Esophagus muscularis mucosa (tissue), 4 donors: ENCODE measurements around the gene ACOXL. TPM values are rescaled to one million over a fixed set of nuclear protein-coding genes. Genes with fewer than 3 reads are reported as not detected.

ENCODE experiments used
- DNase-seq: peaks from one replicate; pipeline ENCODE4 v3.0.0-alpha.2; 2017; ENCODE audit errors: extremely low spot score
- H3K27ac ChIP-seq, 4 donors: fragments of 200-600 bp; sonication (generic); replicated peaks in 1 of 4; 1 replicate in 3 of 4; 2 replicates in 1 of 4; pipeline ENCODE4 v1.5.1; 2016 to 2019; ENCODE audit warnings: mild to moderate bottlenecking in 1 of 4
- H3K27me3 ChIP-seq, 4 donors: fragments of 200-600 bp; sonication (generic); one replicate each; pipeline versions ENCODE4 v1.5.1 to v1.6.0; 2016 to 2019
- H3K36me3 ChIP-seq, 4 donors: fragments of 200-600 bp; sonication (generic); one replicate each; pipeline ENCODE4 v1.5.1; 2016 to 2019
- H3K4me1 ChIP-seq, 4 donors: fragments of 200-600 bp; sonication (generic); one replicate each; pipeline ENCODE4 v1.5.1; 2016 to 2019
- H3K4me3 ChIP-seq, 4 donors: fragments of 200-600 bp; sonication (generic); 1 replicate in 2 of 4; 2 replicates in 2 of 4; pipeline ENCODE4 v1.5.1; 2016 to 2019; ENCODE audit warnings: mild to moderate bottlenecking in 4 of 4, moderate library complexity in 1 of 4
- H3K9me3 ChIP-seq, 4 donors: fragments of 200-600 bp; sonication (generic); 1 replicate in 3 of 4; 2 replicates in 1 of 4; pipeline ENCODE4 v1.5.1; 2016 to 2019
- EP300 ChIP-seq: sonication (generic); formaldehyde crosslinking; IDR thresholded peaks from one replicate; pipeline ENCODE4 v1.6.1; 2017; ENCODE audit warnings: antibody characterized with exemption
- POLR2A ChIP-seq: fragments of 450-650 bp; IDR thresholded peaks from one replicate; pipeline ENCODE4 v1.6.1; 2017; ENCODE audit warnings: antibody characterized with exemption, moderate library complexity, mild to moderate bottlenecking, low read depth
- POLR2AphosphoS5 ChIP-seq, 2 donors: sonication (generic); formaldehyde crosslinking; IDR thresholded peaks; one replicate each; pipeline ENCODE4 v1.6.1; 2017; ENCODE audit warnings: antibody characterized with exemption in 2 of 2
- WGBS: methylation state at CpG from one replicate; pipeline ENCODE4 v1.1.5; 2018; 5-methylcytosine and 5-hydroxymethylcytosine counted together
- intact Hi-C: fragments of 100-400 bp; cut with DNase I; formaldehyde crosslinking; loops from one replicate; pipeline ENCODE4 v1.15.1; 2023
- total RNA-seq, 4 donors: library from RNA; depleted of rRNA; stranded (reverse); fragments of >200 nt; gene quantifications; one replicate each; pipeline versions ENCODE4 v1.1.0 to v1.2.1, GENCODE V29; 2016
- TF ChIP-seq, protein P1 (sequence below), 3 experiments: fragments of 200-600 bp in 2 of 3; fragments of 450-650 bp in 1 of 3; sonication (generic) in 2 of 3; IDR thresholded peaks; one replicate each; pipeline ENCODE4 v1.5.1; 2017 to 2019; ENCODE audit warnings: antibody characterized with exemption in 3 of 3, mild to moderate bottlenecking in 2 of 3, moderate library complexity in 1 of 3

Gene ACOXL
- total RNA-seq, 4 donors from 2014 or later: not detected

DNA sequence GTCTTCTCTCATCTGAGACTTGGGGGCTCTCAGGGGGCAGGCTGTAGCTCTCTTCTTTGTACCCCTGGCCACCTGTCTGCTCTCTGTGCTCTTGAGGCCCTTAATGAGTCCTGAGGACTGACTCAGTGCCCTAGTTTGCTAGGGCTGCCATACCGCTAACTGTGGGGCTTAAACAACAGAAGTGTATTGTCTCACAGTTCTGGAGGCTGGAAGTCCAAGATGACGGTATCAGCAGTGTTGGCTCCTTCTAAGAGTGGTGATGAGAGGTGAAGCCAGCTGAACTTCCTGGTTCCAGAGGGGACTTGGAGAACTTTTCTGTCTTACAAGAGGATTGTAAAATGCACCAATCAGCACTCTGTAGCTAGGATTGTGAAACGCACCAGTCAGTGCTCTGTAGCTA, 67.0 kb downstream of the ACOXL start:
- H3K4me1 ChIP-seq: no peaks in the 10 kb centered on the region
- H3K9me3 ChIP-seq: peaks cover 0 to under 1% (median under 1%) of the 10 kb centered on the region in 4 donors
- 94% methylated on average over 3 of the region's 3 CpGs for WGBS
- H3K27ac ChIP-seq: no peak overlapping the region
- peaks cover 0 to 27% (median 0%) of the 10 kb centered on the region in 4 donors for H3K27me3 ChIP-seq
- intact Hi-C loops: no loop called here
- no peaks in the 10 kb centered on the region for H3K36me3 ChIP-seq
- TF ChIP-seq, protein P1, sequence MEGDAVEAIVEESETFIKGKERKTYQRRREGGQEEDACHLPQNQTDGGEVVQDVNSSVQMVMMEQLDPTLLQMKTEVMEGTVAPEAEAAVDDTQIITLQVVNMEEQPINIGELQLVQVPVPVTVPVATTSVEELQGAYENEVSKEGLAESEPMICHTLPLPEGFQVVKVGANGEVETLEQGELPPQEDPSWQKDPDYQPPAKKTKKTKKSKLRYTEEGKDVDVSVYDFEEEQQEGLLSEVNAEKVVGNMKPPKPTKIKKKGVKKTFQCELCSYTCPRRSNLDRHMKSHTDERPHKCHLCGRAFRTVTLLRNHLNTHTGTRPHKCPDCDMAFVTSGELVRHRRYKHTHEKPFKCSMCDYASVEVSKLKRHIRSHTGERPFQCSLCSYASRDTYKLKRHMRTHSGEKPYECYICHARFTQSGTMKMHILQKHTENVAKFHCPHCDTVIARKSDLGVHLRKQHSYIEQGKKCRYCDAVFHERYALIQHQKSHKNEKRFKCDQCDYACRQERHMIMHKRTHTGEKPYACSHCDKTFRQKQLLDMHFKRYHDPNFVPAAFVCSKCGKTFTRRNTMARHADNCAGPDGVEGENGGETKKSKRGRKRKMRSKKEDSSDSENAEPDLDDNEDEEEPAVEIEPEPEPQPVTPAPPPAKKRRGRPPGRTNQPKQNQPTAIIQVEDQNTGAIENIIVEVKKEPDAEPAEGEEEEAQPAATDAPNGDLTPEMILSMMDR (IDR thresholded peaks at IDR 0.05): no peak
- no peak for TF ChIP-seq POLR2AphosphoS5 (IDR thresholded peaks at IDR 0.05)
- TF ChIP-seq EP300: no peak
- no peak for TF ChIP-seq POLR2A
- no peak for DNase-seq
- no peak overlapping the region for H3K4me3 ChIP-seq

DNA sequence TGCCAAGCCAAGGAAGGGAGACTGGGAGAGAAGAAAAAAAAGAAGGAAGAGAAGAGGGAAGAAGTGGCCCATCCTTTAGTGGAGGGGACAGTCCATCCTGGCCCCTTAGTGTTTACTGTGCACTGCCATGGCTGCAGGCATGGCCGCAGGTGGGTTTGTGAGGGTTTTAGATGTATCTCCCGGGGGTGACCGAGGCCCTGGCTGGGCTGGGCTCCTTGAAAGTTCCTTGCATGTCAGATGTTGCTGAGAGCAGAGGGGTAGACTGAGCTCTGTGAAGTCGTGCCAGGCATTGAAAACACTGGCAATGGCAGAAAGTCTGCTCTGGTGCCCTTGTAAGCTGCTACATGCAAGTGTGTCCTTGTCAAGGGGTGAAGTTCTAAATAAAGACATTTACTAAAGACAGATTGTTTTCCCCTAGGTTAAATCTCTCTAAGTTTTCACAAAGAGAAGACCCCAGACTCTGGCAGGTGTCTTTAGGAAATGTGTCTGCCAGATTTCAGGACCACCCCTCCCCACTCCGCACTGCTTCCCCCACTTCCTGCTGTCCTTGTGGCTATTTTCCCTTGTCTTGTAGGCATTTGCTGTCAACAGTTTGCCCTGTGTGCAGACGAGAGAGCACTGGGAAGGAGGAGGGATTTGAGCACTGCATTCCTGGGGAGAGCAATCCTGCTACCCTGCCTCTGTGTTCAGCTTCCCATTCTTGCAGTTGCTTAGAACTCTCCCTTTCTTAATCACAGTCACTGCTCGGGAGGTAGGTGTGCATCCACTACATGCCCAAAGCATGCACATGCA, 68.4 kb downstream of the ACOXL start:
- TF ChIP-seq, protein P1 (IDR thresholded peaks at IDR 0.05): no peak
- TF ChIP-seq EP300: no peak
- WGBS: 81% methylated on average over 7 of the region's 7 CpGs
- Histone ChIP-seq H3K27ac (no peak overlapping the region), H3K4me1 (no peaks in the 10 kb centered on the region), H3K36me3 (no peaks in the 10 kb centered on the region), H3K27me3 (peaks cover 0 to 23% (median 0%) of the 10 kb centered on the region in 4 donors), H3K4me3 (no peak overlapping the region), H3K9me3 (peaks cover 0 to 7% (median 2%) of the 10 kb centered on the region in 4 donors)
- DNase-seq: peak; percentile 88
- intact Hi-C loops: no loop called here

DNA sequence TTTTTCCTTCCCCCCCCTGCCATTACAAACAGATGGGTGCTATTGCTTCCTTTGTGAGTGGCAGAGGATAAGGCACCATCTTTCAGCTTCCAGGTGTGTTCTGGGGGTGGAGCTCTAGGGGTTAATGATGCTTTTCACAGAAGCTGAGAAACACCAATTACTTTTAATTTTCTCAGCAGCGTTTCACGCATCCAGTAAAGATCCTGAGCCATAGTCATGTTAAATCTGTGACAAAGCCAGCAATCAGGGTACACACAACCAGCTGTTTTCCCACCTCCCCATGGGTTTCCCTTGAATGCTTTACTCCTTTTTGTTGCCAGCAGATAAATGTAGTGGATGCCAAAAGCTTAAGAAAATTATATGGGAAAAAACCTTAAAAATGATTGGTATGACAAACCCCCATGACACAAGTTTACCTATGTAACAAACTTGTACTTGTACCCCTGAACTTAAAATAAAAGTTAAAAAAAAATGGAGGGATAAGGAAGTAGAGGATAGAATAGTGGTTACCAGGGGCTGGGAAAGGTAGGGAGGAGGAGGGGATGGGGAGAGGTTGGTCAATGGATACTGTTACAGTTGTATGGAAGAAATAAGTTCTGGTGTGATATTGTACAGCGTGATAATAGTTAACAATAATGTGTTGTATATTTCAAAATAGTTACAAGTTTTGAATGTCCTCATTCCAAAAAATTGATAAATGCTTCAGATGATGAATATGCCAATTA, 70.0 kb downstream of the ACOXL start:
- intact Hi-C loops: no loop called here
- no peaks in the 10 kb centered on the region for H3K36me3 ChIP-seq
- WGBS: 73% methylated on average over 3 of the region's 3 CpGs
- H3K4me3 ChIP-seq: no peak overlapping the region
- H3K27me3 ChIP-seq: peaks cover 0 to 23% (median 0%) of the 10 kb centered on the region in 4 donors
- H3K9me3 ChIP-seq: peaks cover 0 to 7% (median 2%) of the 10 kb centered on the region in 4 donors
- peaks cover 0 to under 1% (median 0%) of the 10 kb centered on the region in 4 donors for H3K4me1 ChIP-seq
- H3K27ac ChIP-seq: no peak overlapping the region
- TF ChIP-seq, protein P1 (IDR thresholded peaks at IDR 0.05): no peak
- DNase-seq: no peak

DNA sequence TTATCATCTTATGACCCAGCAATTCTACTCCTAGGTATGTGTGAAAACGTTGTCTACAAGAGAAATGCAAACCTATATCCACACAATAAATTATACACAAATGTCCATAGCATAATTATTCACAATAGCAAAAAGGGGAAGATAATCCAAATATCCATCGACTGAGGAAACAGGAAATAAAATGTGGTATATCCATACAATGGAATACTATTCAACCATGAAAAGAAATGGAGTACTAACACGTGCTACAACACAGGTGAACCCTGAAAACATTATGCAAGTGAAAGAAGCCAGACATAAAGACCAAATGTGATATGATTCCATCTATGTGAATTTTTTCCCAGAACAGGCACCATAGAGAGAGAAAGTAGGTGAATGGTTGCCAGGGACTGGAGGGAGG, 72.1 kb downstream of the ACOXL start:
- DNase-seq: no peak
- Histone ChIP-seq H3K27ac (no peak overlapping the region), H3K4me3 (no peak overlapping the region), H3K4me1 (peaks cover 0 to 3% (median 0%) of the 10 kb centered on the region in 4 donors), H3K9me3 (peaks cover 0 to 7% (median 2%) of the 10 kb centered on the region in 4 donors), H3K36me3 (no peaks in the 10 kb centered on the region), H3K27me3 (peaks cover 0 to 28% (median 0%) of the 10 kb centered on the region in 4 donors)
- intact Hi-C loops: no loop called here
- 92% methylated on average over 3 of the region's 3 CpGs for WGBS
- TF ChIP-seq POLR2AphosphoS5 (IDR thresholded peaks at IDR 0.05) (no peak), POLR2A (no peak), EP300 (no peak)
- TF ChIP-seq, protein P1 (IDR thresholded peaks at IDR 0.05): no peak
